HCT116 (cell line): ENCODE results near the gene ARHGAP10. TPM values are rescaled to one million over a fixed set of nuclear protein-coding genes. Genes with fewer than 3 reads are reported as not detected.

Experiments used
- ATAC-seq: fragments of 200-7000 bp; cut with Tn5 transposase; 2 replicates; pipeline ENCODE4 v1.9.1; 2020; ENCODE audit warnings: mild to moderate bottlenecking, moderate library complexity
- BruUV-seq: library from RNA; stranded (reverse); fragments of 400-500 nt; replicated peaks from 2 replicates; lab custom pipeline; 2021; lab: Mats Ljungman, UMichigan
- CTCF ChIA-PET: fragments of 300-600 bp; sonication (Branson Sonifier 250); formaldehyde crosslinking; loops from one replicate; lab custom pipeline; 2021; ENCODE audit warnings: antibody characterized with exemption; lab: Charles Lee
- POLR2A ChIA-PET: fragments of 300-600, 350-600 bp; sonication (Branson Sonifier 250); formaldehyde crosslinking; loops from one replicate; lab custom pipeline; 2021; ENCODE audit warnings: antibody characterized with exemption; lab: Charles Lee
- RAD21 ChIA-PET, 2 experiments: fragments of 300-600 bp; sonication (Branson Sonifier 250); formaldehyde crosslinking; loops; one replicate each; lab custom pipeline; 2023; ENCODE audit warnings: low total read pairs in 2 of 2; ENCODE audit not compliant: uncharacterized antibody in 2 of 2, unreplicated experiment in 2 of 2, low non-redundant PET in 1 of 2; lab: Charles Lee
- DNase-seq: peaks from one replicate; pipeline ENCODE4 v3.0.0-alpha.2; 2010; ENCODE audit warnings: low read depth, low spot score
- H2AFZ ChIP-seq: fragments of 200-600 bp; shearing (Covaris generic), sonication (generic); 2 replicates; pipeline ENCODE4 v1.6.1; 2017; ENCODE audit warnings: low read depth, mixed run types, mixed read lengths, antibody characterized with exemption, low read length; ENCODE audit not compliant: poor library complexity, severe bottlenecking
- H3K27ac ChIP-seq: 2 replicates; pipeline ENCODE4 v1.5.1; 2012; ENCODE audit warnings: low read depth, low read length
- H3K27me3 ChIP-seq: fragments of 200-600 bp; sonication (generic); 2 replicates; pipeline ENCODE4 v1.6.1; 2016; ENCODE audit warnings: mixed run types, low read length, mixed read lengths; ENCODE audit not compliant: insufficient read depth
- H3K36me3 ChIP-seq, 2 experiments: fragments of 200-500 bp in 1 of 2; fragments of 200-600 bp in 1 of 2; sonication (Bioruptor generic) in 1 of 2; sonication (generic) in 1 of 2; 2 replicates each; pipeline versions ENCODE4 v1.5.1 to v1.6.1; 2014 to 2016; ENCODE audit warnings: low read length in 2 of 2, inconsistent platforms in 1 of 2, mixed read lengths in 1 of 2, mixed run types in 1 of 2; ENCODE audit not compliant: insufficient read depth in 2 of 2, control insufficient read depth in 1 of 2
- H3K4me1 ChIP-seq, 2 experiments: fragments of 200-600 bp in 1 of 2; sonication (generic) in 1 of 2; 2 replicates each; pipeline versions ENCODE4 v1.5.1 to v1.6.1; 2012 to 2017; ENCODE audit warnings: low read length in 2 of 2, inconsistent platforms in 1 of 2, mild to moderate bottlenecking in 1 of 2, mixed read lengths in 1 of 2, mixed run types in 1 of 2, moderate library complexity in 1 of 2; ENCODE audit not compliant: insufficient read depth in 2 of 2, control insufficient read depth in 1 of 2
- H3K4me2 ChIP-seq: fragments of 200-600 bp; sonication (generic); 2 replicates; pipeline ENCODE4 v1.6.1; 2017; ENCODE audit warnings: mixed run types, low read length, mixed read lengths
- H3K4me3 ChIP-seq, 2 experiments: fragments of 200-600 bp in 1 of 2; sonication (generic) in 1 of 2; replicated peaks in 1 of 2; 2 replicates each; pipeline ENCODE4 v1.5.1; 2011 to 2016; ENCODE audit warnings: low read length in 2 of 2, control low read depth in 1 of 2, low read depth in 1 of 2, mild to moderate bottlenecking in 1 of 2, mixed read lengths in 1 of 2, mixed run types in 1 of 2
- H3K79me2 ChIP-seq: fragments of 200-600 bp; sonication (generic); 2 replicates; pipeline ENCODE4 v1.6.1; 2017; ENCODE audit warnings: mild to moderate bottlenecking, mixed run types, low read length, moderate library complexity, mixed read lengths; ENCODE audit not compliant: insufficient read depth
- H3K9ac ChIP-seq: fragments of 200-600 bp; sonication (generic); 2 replicates; pipeline ENCODE4 v1.6.1; 2016; ENCODE audit warnings: low read length, mixed read lengths
- H3K9me2 ChIP-seq: fragments of 200-600 bp; sonication (generic), shearing (Covaris generic); 2 replicates; pipeline ENCODE4 v1.6.1; 2017; ENCODE audit warnings: mixed run types, mild to moderate bottlenecking, moderate library complexity; ENCODE audit not compliant: insufficient read depth
- H3K9me3 ChIP-seq, 2 experiments: fragments of 200-500 bp in 1 of 2; fragments of 200-600 bp in 1 of 2; sonication (Bioruptor generic) in 1 of 2; sonication (generic) in 1 of 2; 2 replicates each; pipeline ENCODE4 v1.6.1; 2014 to 2017; ENCODE audit warnings: low read length in 2 of 2, mixed read lengths in 2 of 2, inconsistent platforms in 1 of 2, low read depth in 1 of 2, mild to moderate bottlenecking in 1 of 2, mixed run types in 1 of 2, moderate library complexity in 1 of 2; ENCODE audit not compliant: control insufficient read depth in 1 of 2, insufficient read depth in 1 of 2
- H4K20me1 ChIP-seq: fragments of 200-600 bp; sonication (generic), shearing (Covaris generic); 2 replicates; pipeline ENCODE4 v1.6.1; 2017; ENCODE audit warnings: mixed run types, mild to moderate bottlenecking, moderate library complexity; ENCODE audit not compliant: insufficient read depth
- CBX3 ChIP-seq: IDR thresholded peaks from 2 replicates; pipeline ENCODE4 v1.6.1; 2012; ENCODE audit warnings: low read depth
- ELF1 ChIP-seq: IDR thresholded peaks from 2 replicates; pipeline ENCODE4 v1.6.1; 2012; ENCODE audit warnings: low read depth, borderline replicate concordance
- EZH2 ChIP-seq: fragments of 200-600 bp; sonication (generic); IDR thresholded peaks from 2 replicates; pipeline ENCODE4 v1.6.1; 2017; ENCODE audit warnings: antibody characterized with exemption, mixed run types
- FOSL1 ChIP-seq: IDR thresholded peaks from 2 replicates; pipeline ENCODE4 v1.6.1; 2012; ENCODE audit warnings: low read depth
- POLR2A ChIP-seq: IDR thresholded peaks from 2 replicates; pipeline ENCODE4 v1.7.0; 2011; ENCODE audit warnings: borderline replicate concordance; ENCODE audit not compliant: insufficient read depth, insufficient read length; ENCODE audit errors: extremely low read depth
- RAD21 ChIP-seq: IDR thresholded peaks from 2 replicates; pipeline ENCODE4 v1.6.1; 2012; ENCODE audit warnings: low read depth, mild to moderate bottlenecking
- SIN3A ChIP-seq: IDR thresholded peaks from 2 replicates; pipeline ENCODE4 v1.6.1; 2012; ENCODE audit warnings: low read depth
- SP1 ChIP-seq: IDR thresholded peaks from 2 replicates; pipeline ENCODE4 v1.6.1; 2012; ENCODE audit warnings: low read depth
- TCF7L2 ChIP-seq: IDR thresholded peaks from 2 replicates; pipeline ENCODE4 v1.7.0; 2011; ENCODE audit warnings: borderline replicate concordance, inconsistent platforms; ENCODE audit not compliant: insufficient read depth, insufficient read length; ENCODE audit errors: extremely low read depth
- YY1 ChIP-seq: IDR thresholded peaks from 2 replicates; pipeline ENCODE4 v1.6.1; 2011; ENCODE audit warnings: low read length, low read depth, moderate library complexity, mild to moderate bottlenecking; ENCODE audit not compliant: insufficient replicate concordance; ENCODE audit errors: extremely low read depth
- ZFX ChIP-seq: fragments of 450-650 bp; IDR thresholded peaks from 2 replicates; pipeline ENCODE4 v1.6.1; 2017
- intact Hi-C: fragments of 100-400 bp; cut with micrococcal nuclease; formaldehyde crosslinking; loops from 2 replicates; pipeline ENCODE4 v1.10.0; 2022
- total RNA-seq: library from RNA; stranded (reverse); gene quantifications from one replicate; pipeline ENCODE4 v1.2.1, GENCODE V29; 2021; ENCODE audit not compliant: unreplicated experiment

The ARHGAP10 gene
- total RNA-seq, 1 experiment from 2014 or later: 24.7 TPM

- H3K9ac ChIP-seq: no peak overlapping the region
- intact Hi-C loops: no loop called here
- no peaks in the 10 kb centered on the region for H4K20me1 ChIP-seq
- no peaks in the 10 kb centered on the region for H3K9me2 ChIP-seq
- H3K27ac ChIP-seq: no peak overlapping the region
- H3K4me2 ChIP-seq: no peak overlapping the region
- no peaks in the 10 kb centered on the region for H3K36me3 ChIP-seq
- ATAC-seq: no peak
- H3K27me3 ChIP-seq: no peaks in the 10 kb centered on the region
- no peaks in the 10 kb centered on the region for H3K4me1 ChIP-seq
- H2AFZ ChIP-seq: no peak overlapping the region
- CTCF ChIA-PET: no interaction called here
- no peaks in the 10 kb centered on the region for H3K9me3 ChIP-seq
- RAD21 ChIA-PET: no interaction called here
- no peak for DNase-seq
- H3K4me3 ChIP-seq: no peak overlapping the region
- no peaks in the 10 kb centered on the region for H3K79me2 ChIP-seq
- TF ChIP-seq RAD21 (no peak), ELF1 (no peak), EZH2 (no peak), SP1 (no peak), FOSL1 (no peak), SIN3A (no peak), YY1 (no peak), CBX3 (no peak)
- no TSS peak for BruUV-seq
- POLR2A ChIA-PET: no interaction called here
These were observed 259.8 kb downstream of the ARHGAP10 start for GRCh38 chr4:147991543-147992283.

- Histone ChIP-seq H3K9ac (no peak overlapping the region), H3K79me2 (no peaks in the 10 kb centered on the region), H3K27ac (no peak overlapping the region), H4K20me1 (no peaks in the 10 kb centered on the region), H3K9me3 (no peaks in the 10 kb centered on the region), H3K9me2 (no peaks in the 10 kb centered on the region), H3K4me2 (no peak overlapping the region), H3K4me3 (no peak overlapping the region), H3K36me3 (no peaks in the 10 kb centered on the region), H3K27me3 (no peaks in the 10 kb centered on the region), H3K4me1 (no peaks in the 10 kb centered on the region), H2AFZ (no peak overlapping the region)
- ChIA-PET CTCF (interaction anchor here (1.0 kb wide), 1 partner anchor 10 kb away, joined by 5 read pairs; no protein-coding TSS in a partner anchor), POLR2A (no interaction called here), RAD21 (no interaction called here)
- DNase-seq: no peak
- ATAC-seq: no peak
- intact Hi-C loops: no loop called here
- BruUV-seq: no TSS peak
- TF ChIP-seq ZFX (no peak), POLR2A (no peak), YY1 (no peak), TCF7L2 (no peak), CBX3 (no peak)
These were observed 262.2 kb downstream of the ARHGAP10 start for GRCh38 chr4:147994076-147994475.
